Loucy (cell line): ENCODE results near the gene S100A13.
A peak's percentile ranks its signal among the peaks of the same experiment; 100 is the strongest.

Source experiments
- H2AFZ ChIP-seq: fragments of 200-600 bp; sonication (generic); 2 replicates; pipeline ENCODE4 v1.6.0; 2016; ENCODE audit warnings: antibody characterized with exemption, mild to moderate bottlenecking, low read length, moderate library complexity
- H3F3A ChIP-seq: fragments of 200-600 bp; 2 replicates; pipeline ENCODE4 v1.6.0; 2016; ENCODE audit warnings: antibody characterized with exemption, low read depth, mild to moderate bottlenecking
- H3K27me3 ChIP-seq: fragments of 200-600 bp; sonication (generic); 2 replicates; pipeline ENCODE4 v1.6.1; 2014; ENCODE audit warnings: low read length, mild to moderate bottlenecking; ENCODE audit not compliant: insufficient read depth, poor library complexity, severe bottlenecking
- H3K36me3 ChIP-seq: fragments of 200-600 bp; sonication (generic); 2 replicates; pipeline ENCODE4 v1.6.1; 2016; ENCODE audit warnings: low read length; ENCODE audit not compliant: insufficient read depth
- H3K4me1 ChIP-seq: fragments of 200-600 bp; sonication (generic); 2 replicates; pipeline ENCODE4 v1.5.1; 2014; ENCODE audit warnings: low read length, mild to moderate bottlenecking; ENCODE audit not compliant: insufficient read depth, poor library complexity, severe bottlenecking
- H3K4me2 ChIP-seq: fragments of 200-600 bp; sonication (generic); 2 replicates; pipeline ENCODE4 v1.6.0; 2014; ENCODE audit warnings: antibody characterized with exemption, low read length, low read depth, mild to moderate bottlenecking; ENCODE audit not compliant: poor library complexity, severe bottlenecking
- H3K4me3 ChIP-seq: fragments of 200-600 bp; sonication (generic); 2 replicates; pipeline ENCODE4 v1.5.1; 2014; ENCODE audit warnings: low read length, mild to moderate bottlenecking, mixed read lengths; ENCODE audit not compliant: poor library complexity, severe bottlenecking
- H3K79me2 ChIP-seq: fragments of 200-600 bp; sonication (generic); 2 replicates; pipeline ENCODE4 v1.6.1; 2014; ENCODE audit warnings: low read length; ENCODE audit not compliant: insufficient read depth
- H3K9ac ChIP-seq: fragments of 200-600 bp; sonication (generic); 2 replicates; pipeline ENCODE4 v1.6.0; 2014; ENCODE audit warnings: mild to moderate bottlenecking, low read depth, low read length, moderate library complexity; ENCODE audit not compliant: poor library complexity, severe bottlenecking
- H3K9me2 ChIP-seq: fragments of 200-600 bp; sonication (generic); replicated peaks from 2 replicates; pipeline ENCODE4 v1.6.1; 2016; ENCODE audit warnings: low read depth, low read length, mixed read lengths
- H3K9me3 ChIP-seq: fragments of 200-600 bp; sonication (generic); 2 replicates; pipeline ENCODE4 v1.6.1; 2014; ENCODE audit warnings: mild to moderate bottlenecking, antibody characterized with exemption, low read length, low read depth; ENCODE audit not compliant: insufficient read depth
- H4K20me1 ChIP-seq: fragments of 200-600 bp; sonication (generic); 2 replicates; pipeline ENCODE4 v1.6.0; 2014; ENCODE audit warnings: antibody characterized with exemption, low read length, mild to moderate bottlenecking; ENCODE audit not compliant: insufficient read depth, poor library complexity, severe bottlenecking
- EZH2phosphoT487 ChIP-seq: fragments of 200-600 bp; IDR thresholded peaks from 2 replicates; pipeline ENCODE4 v1.6.1; 2018; ENCODE audit warnings: antibody characterized with exemption, mild to moderate bottlenecking, moderate library complexity, borderline replicate concordance
- TF ChIP-seq, protein P1 (sequence below): fragments of 200-600 bp; sonication (generic); conservative IDR thresholded peaks from 2 replicates; pipeline ENCODE4 v1.5.1; 2014; ENCODE audit warnings: mild to moderate bottlenecking, antibody characterized with exemption, low read length

Gene S100A13

DNA sequence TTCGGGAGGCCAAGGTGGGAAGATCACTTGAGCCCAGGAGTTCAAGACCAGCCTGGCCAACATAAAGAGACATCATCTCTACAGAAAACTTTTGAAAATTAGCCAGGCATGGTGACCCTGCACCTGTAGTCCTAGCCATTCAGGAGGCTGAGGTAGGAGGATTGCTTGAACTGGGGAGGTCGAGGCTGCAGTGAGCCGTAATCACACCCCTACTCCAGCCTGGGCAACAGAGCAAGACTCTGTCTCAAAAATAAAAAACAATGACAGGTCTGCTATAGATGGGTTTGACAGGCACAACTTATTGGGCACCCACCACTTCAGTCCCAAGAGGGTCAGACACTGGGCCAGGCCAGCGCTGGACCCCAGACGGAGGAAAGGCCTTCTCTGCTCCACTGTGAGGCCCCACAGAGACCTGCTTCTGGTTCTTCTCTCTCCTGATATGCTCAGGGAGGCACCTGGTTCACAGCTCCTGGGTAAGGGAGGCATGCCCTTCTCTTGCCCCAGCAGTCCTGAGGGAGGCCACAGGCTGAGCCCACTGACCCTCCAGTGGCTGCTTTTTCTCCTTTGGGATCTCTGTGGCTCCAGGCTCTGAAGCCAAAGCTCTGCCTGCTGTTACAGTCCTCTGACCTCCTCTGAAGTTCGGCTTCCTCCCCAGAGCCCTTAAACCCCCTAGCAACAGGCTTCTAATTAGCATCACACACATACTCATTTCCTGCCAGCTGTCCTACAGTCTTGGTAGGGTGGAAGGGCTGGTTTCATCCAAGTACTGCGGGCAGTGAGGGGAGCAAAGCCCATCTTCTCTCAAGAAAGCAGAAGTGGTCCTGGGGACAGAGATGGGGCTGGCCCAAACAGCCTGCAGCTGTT, 28.8 kb downstream of the S100A13 start:
- H3K4me3 ChIP-seq, result peak overlapping the region; percentile 50
- H3K9me2 ChIP-seq, result no peaks in the 10 kb centered on the region
- H3K9ac ChIP-seq, result peak overlapping the region; percentile 72
- H3K27me3 ChIP-seq, result no peaks in the 10 kb centered on the region
- no peaks in the 10 kb centered on the region for H3K36me3 ChIP-seq
- H3F3A ChIP-seq, result no peaks in the 10 kb centered on the region
- no peaks in the 10 kb centered on the region for H3K79me2 ChIP-seq
- H3K4me2 ChIP-seq, result peak overlapping the region; percentile 72
- no peaks in the 10 kb centered on the region for H4K20me1 ChIP-seq
- H2AFZ ChIP-seq, result peak overlapping the region; percentile 81
- no peaks in the 10 kb centered on the region for H3K9me3 ChIP-seq
- H3K4me1 ChIP-seq, result peaks cover 10% of the 10 kb centered on the region
- TF ChIP-seq EZH2phosphoT487, result no peak
- TF ChIP-seq, protein P1, sequence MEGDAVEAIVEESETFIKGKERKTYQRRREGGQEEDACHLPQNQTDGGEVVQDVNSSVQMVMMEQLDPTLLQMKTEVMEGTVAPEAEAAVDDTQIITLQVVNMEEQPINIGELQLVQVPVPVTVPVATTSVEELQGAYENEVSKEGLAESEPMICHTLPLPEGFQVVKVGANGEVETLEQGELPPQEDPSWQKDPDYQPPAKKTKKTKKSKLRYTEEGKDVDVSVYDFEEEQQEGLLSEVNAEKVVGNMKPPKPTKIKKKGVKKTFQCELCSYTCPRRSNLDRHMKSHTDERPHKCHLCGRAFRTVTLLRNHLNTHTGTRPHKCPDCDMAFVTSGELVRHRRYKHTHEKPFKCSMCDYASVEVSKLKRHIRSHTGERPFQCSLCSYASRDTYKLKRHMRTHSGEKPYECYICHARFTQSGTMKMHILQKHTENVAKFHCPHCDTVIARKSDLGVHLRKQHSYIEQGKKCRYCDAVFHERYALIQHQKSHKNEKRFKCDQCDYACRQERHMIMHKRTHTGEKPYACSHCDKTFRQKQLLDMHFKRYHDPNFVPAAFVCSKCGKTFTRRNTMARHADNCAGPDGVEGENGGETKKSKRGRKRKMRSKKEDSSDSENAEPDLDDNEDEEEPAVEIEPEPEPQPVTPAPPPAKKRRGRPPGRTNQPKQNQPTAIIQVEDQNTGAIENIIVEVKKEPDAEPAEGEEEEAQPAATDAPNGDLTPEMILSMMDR, result no peak

DNA sequence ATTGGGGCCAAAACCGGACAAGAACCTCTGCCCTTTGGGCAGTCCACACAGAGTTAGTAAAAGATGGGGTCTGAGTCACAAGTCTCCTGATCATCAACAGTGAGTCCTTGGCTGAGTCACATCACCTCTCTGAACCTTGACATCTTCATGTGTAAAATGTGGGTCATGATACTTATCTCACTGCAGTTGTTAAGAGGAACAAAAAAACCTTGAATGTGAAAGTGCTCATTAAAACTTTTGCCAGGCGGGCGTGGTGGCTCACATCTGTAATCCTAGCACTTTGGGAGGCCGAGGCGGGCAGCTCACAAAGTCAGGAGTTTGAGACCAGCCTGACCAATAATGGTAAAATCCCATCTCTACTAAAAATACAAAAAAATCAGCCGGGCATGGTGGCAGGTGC, 30.1 kb downstream of the S100A13 start:
- peaks cover 10% of the 10 kb centered on the region for H3K4me1 ChIP-seq
- no peaks in the 10 kb centered on the region for H3K9me2 ChIP-seq
- H3K4me2 ChIP-seq, result no peak overlapping the region
- TF ChIP-seq EZH2phosphoT487, result no peak
- TF ChIP-seq, protein P1, result no peak
- H3K79me2 ChIP-seq, result no peaks in the 10 kb centered on the region
- H3K9me3 ChIP-seq, result no peaks in the 10 kb centered on the region
- no peak overlapping the region for H3K9ac ChIP-seq
- H4K20me1 ChIP-seq, result no peaks in the 10 kb centered on the region
- H3K36me3 ChIP-seq, result no peaks in the 10 kb centered on the region
- no peak overlapping the region for H3K4me3 ChIP-seq
- no peak overlapping the region for H2AFZ ChIP-seq
- no peaks in the 10 kb centered on the region for H3K27me3 ChIP-seq
- no peaks in the 10 kb centered on the region for H3F3A ChIP-seq

GRCh38 chr1:153592748-153593147, 34.6 kb downstream of the S100A13 start:
- Histone ChIP-seq H4K20me1 (no peaks in the 10 kb centered on the region), H2AFZ (peak overlapping the region; percentile 31; the same call in 1 of the 2 replicates), H3K36me3 (no peaks in the 10 kb centered on the region), H3K4me1 (no peaks in the 10 kb centered on the region), H3K9me2 (no peaks in the 10 kb centered on the region), H3K79me2 (no peaks in the 10 kb centered on the region), H3K4me3 (no peak overlapping the region), H3K4me2 (no peak overlapping the region), H3K27me3 (no peaks in the 10 kb centered on the region), H3F3A (no peaks in the 10 kb centered on the region), H3K9ac (no peak overlapping the region), H3K9me3 (no peaks in the 10 kb centered on the region)
- TF ChIP-seq, protein P1, result no peak
- no peak for TF ChIP-seq EZH2phosphoT487
